Testis (tissue), 2 donors: ENCODE results near the gene C10orf53.

Experiments
- POLR2A ChIP-seq: fragments of 450-650 bp; IDR thresholded peaks from one replicate; pipeline ENCODE4 v1.6.1; 2017; ENCODE audit warnings: antibody characterized with exemption, mild to moderate bottlenecking, moderate library complexity
- TF ChIP-seq, protein P1 (sequence below), 3 experiments: fragments of 450-650 bp in 2 of 3; fragments of 200-600 bp in 1 of 3; sonication (generic) in 1 of 3; IDR thresholded peaks; one replicate each; pipeline ENCODE4 v1.5.1; 2016 to 2019; ENCODE audit warnings: antibody characterized with exemption in 3 of 3, mild to moderate bottlenecking in 2 of 3, moderate library complexity in 1 of 3

DNA sequence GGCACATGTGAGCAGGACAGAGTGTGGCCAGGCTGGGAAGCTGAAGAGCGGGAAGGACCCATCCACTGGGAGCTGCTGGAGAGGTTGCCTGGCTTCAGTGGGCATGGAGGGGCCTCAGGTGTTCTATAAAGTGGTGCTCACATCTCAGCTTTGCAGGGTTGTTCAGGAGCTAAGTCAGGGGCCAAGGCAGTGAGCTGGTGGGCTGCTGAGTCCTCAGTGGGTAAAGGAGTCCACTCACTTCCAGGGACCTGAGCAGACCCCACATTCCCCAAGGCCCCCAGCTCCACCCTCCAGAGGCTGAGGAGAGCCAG is 28.8 kb upstream of the C10orf53 start:
- TF ChIP-seq POLR2A, result no peak
- TF ChIP-seq, protein P1, sequence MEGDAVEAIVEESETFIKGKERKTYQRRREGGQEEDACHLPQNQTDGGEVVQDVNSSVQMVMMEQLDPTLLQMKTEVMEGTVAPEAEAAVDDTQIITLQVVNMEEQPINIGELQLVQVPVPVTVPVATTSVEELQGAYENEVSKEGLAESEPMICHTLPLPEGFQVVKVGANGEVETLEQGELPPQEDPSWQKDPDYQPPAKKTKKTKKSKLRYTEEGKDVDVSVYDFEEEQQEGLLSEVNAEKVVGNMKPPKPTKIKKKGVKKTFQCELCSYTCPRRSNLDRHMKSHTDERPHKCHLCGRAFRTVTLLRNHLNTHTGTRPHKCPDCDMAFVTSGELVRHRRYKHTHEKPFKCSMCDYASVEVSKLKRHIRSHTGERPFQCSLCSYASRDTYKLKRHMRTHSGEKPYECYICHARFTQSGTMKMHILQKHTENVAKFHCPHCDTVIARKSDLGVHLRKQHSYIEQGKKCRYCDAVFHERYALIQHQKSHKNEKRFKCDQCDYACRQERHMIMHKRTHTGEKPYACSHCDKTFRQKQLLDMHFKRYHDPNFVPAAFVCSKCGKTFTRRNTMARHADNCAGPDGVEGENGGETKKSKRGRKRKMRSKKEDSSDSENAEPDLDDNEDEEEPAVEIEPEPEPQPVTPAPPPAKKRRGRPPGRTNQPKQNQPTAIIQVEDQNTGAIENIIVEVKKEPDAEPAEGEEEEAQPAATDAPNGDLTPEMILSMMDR (IDR thresholded peaks at IDR 0.05), result no peak
